NCI-H748 (cell line): ENCODE results near the gene SDK2.

Source experiments
- DNase-seq: peaks from one replicate; lab custom pipeline; 2025; ENCODE audit not compliant: unreplicated experiment; lab: John Stamatoyannopoulos, UW

The SDK2 gene

GRCh38 chr17:73611630-73612029, 32.6 kb downstream of the SDK2 start:
- no peak for DNase-seq

- no peak for DNase-seq
Observed at GRCh38 chr17:73610331-73610911, 33.8 kb downstream of the SDK2 start.

- DNase-seq, result no peak
Observed at GRCh38 chr17:73609758-73610157, 34.5 kb downstream of the SDK2 start.

- DNase-seq, result no peak
Observed at GRCh38 chr17:73609060-73609459, 35.2 kb downstream of the SDK2 start.

- DNase-seq, result no peak
Observed at GRCh38 chr17:73605444-73605843, 38.8 kb downstream of the SDK2 start.

- no peak for DNase-seq
Observed at GRCh38 chr17:73604476-73604875, 39.8 kb downstream of the SDK2 start.

GRCh38 chr17:73603971-73604370, 40.3 kb downstream of the SDK2 start:
- DNase-seq, result no peak

- DNase-seq, result no peak
Observed at GRCh38 chr17:73600103-73600871, 44.0 kb downstream of the SDK2 start.

GRCh38 chr17:73599599-73599998, 44.6 kb downstream of the SDK2 start:
- no peak for DNase-seq

- no peak for DNase-seq
Observed at GRCh38 chr17:73598212-73598611, 46.0 kb downstream of the SDK2 start.

- no peak for DNase-seq
Observed at GRCh38 chr17:73595931-73596330, 48.3 kb downstream of the SDK2 start.

GRCh38 chr17:73595479-73595878, 48.8 kb downstream of the SDK2 start:
- DNase-seq, result peak; percentile 23

- DNase-seq, result no peak
Observed at GRCh38 chr17:73595068-73595467, 49.2 kb downstream of the SDK2 start.

- DNase-seq, result no peak
Observed at GRCh38 chr17:73594598-73594997, 49.6 kb downstream of the SDK2 start.

GRCh38 chr17:73594025-73594424, 50.2 kb downstream of the SDK2 start:
- DNase-seq, result no peak

GRCh38 chr17:73593249-73593965, 50.8 kb downstream of the SDK2 start:
- no peak for DNase-seq

GRCh38 chr17:73592501-73592961, 51.7 kb downstream of the SDK2 start:
- no peak for DNase-seq

GRCh38 chr17:73592079-73592415, 52.2 kb downstream of the SDK2 start:
- no peak for DNase-seq

- no peak for DNase-seq
Observed at GRCh38 chr17:73591296-73592078, 52.8 kb downstream of the SDK2 start.

- DNase-seq, result peak; percentile 93
Observed at GRCh38 chr17:73589363-73589980, 54.8 kb downstream of the SDK2 start.

- peak; percentile 56 for DNase-seq
Observed at GRCh38 chr17:73588891-73589290, 55.4 kb downstream of the SDK2 start.
